NCI-H82 (cell line): ENCODE data around the gene KDELR1.
"Not testable (repeated sequence)": the region's sequence is repeated elsewhere in the genome, so short reads cannot be mapped to it uniquely, and the experiment has no call there.

ENCODE experiments used
- DNase-seq: peaks from one replicate; lab custom pipeline; 2025; lab: John Stamatoyannopoulos, UW

KDELR1 gene

GRCh38 chr19:48397263-48398101, 6.1 kb upstream of the KDELR1 start:
- DNase-seq, result no peak

GRCh38 chr19:48396824-48397176, 5.4 kb upstream of the KDELR1 start:
- DNase-seq, result no peak

- DNase-seq, result peak; percentile 76
Observed at GRCh38 chr19:48396016-48396823, 4.9 kb upstream of the KDELR1 start.

GRCh38 chr19:48395499-48395898, 4.1 kb upstream of the KDELR1 start:
- no peak for DNase-seq

- DNase-seq, result peak; percentile 38
Observed at GRCh38 chr19:48395170-48395455, 3.8 kb upstream of the KDELR1 start.

GRCh38 chr19:48394331-48395169, 3.2 kb upstream of the KDELR1 start:
- peak; percentile 39 for DNase-seq

GRCh38 chr19:48393559-48394330, 2.4 kb upstream of the KDELR1 start, which contains the start of gene GRIN2D:
Gene GRIN2D, plus strand, starts transcription at chr19:48393668. Its CDS starts 4,725 bp downstream, at chr19:48398393.
- peak; percentile 89 for DNase-seq

GRCh38 chr19:48392860-48393558, 1.7 kb upstream of the KDELR1 start:
- peak; percentile 83 for DNase-seq

GRCh38 chr19:48392006-48392344, 624 bp upstream of the KDELR1 start:
- not testable (repeated sequence) for DNase-seq

GRCh38 chr19:48390188-48391099, 907 bp downstream of the KDELR1 start:
- peak; percentile 80 for DNase-seq

GRCh38 chr19:48386981-48387380, 4.4 kb downstream of the KDELR1 start:
- DNase-seq, result no peak

- DNase-seq, result no peak
Observed at GRCh38 chr19:48385461-48386087, 5.8 kb downstream of the KDELR1 start.

GRCh38 chr19:48382286-48382685, 9.1 kb downstream of the KDELR1 start:
- no peak for DNase-seq

- no peak for DNase-seq
Observed at GRCh38 chr19:48381178-48381950, 10.0 kb downstream of the KDELR1 start.

- no peak for DNase-seq
Observed at GRCh38 chr19:48379058-48379457, 12.3 kb downstream of the KDELR1 start.

GRCh38 chr19:48378194-48378570, 13.2 kb downstream of the KDELR1 start:
- DNase-seq, result no peak

GRCh38 chr19:48373567-48373966, 17.8 kb downstream of the KDELR1 start:
- no peak for DNase-seq

GRCh38 chr19:48372904-48373303, 18.4 kb downstream of the KDELR1 start:
- peak; percentile 25 for DNase-seq

- not testable (repeated sequence) for DNase-seq
Observed at GRCh38 chr19:48371771-48372170, 19.6 kb downstream of the KDELR1 start.
